Measurements from ENCODE around the gene FTCDNL1.
A peak's percentile ranks its signal among the peaks of the same experiment; 100 is the strongest.

The FTCDNL1 gene

DNA sequence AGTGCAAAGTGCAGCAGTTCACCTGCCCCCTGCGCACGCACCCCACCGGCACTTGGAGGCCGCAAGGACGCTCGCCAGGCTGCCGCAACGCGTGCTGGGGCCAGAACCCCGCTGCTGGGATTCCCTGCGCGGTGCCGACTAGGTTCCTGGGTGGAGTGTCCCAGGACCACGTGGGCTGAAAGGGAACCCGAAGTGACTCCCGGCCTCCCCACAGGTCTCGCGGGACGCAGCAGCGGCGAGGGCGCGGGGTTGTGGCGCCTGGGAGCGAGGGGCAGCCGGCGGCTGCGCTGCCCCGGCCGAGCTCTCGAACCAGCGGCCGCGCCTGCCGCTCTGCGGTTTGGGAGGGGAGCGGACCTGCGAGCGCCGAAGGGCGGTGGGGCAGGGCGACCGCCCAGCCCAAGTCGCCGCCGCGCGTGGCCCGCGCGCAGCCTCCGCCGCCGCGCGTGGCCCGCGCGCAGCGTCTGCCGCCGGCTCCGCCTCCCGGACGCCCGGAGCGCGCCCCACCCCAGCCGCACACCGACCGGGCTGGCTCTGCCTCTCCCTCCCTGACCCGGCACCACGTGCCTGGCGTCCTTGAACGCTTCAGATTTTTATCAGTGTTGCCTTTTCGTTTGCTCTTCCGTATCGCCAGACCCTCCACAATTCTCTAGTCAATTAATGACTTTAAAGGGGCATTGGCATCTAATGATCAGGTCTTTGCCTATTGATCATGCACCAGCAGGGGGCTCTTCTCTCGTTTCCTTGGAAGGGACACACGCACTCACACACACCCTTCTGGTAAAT, at the start of gene FTCDNL1:
FTCDNL1 (minus strand) TSS at position 475 of the 783 bp plus-strand sequence. CDS start 2,230 bp downstream, outside the sequence.
- DNase-seq = peak; percentile 74

DNA sequence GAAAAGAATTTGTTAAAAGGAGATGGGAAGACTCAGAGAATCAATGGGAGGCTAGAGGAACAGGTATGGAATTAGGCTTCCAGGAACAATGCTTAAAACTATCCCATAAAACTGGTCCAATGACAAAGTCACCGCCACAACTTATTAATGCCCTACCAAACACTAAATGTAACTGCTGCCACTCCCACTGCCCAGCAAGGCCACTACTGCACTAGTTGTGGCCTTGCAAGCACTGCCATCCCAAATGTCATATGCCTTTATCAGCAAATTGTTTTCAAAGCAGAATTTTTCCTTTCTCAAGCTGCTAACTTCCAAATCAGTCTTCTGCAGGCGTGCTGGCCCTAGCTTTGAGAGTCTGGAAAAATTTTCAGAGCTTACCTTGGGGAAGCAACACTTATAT, 45.6 kb upstream of the FTCDNL1 start:
- no peak for DNase-seq

- no peak for DNase-seq
Observed at GRCh38 chr2:199895406-199895805, 44.4 kb upstream of the FTCDNL1 start.

DNA sequence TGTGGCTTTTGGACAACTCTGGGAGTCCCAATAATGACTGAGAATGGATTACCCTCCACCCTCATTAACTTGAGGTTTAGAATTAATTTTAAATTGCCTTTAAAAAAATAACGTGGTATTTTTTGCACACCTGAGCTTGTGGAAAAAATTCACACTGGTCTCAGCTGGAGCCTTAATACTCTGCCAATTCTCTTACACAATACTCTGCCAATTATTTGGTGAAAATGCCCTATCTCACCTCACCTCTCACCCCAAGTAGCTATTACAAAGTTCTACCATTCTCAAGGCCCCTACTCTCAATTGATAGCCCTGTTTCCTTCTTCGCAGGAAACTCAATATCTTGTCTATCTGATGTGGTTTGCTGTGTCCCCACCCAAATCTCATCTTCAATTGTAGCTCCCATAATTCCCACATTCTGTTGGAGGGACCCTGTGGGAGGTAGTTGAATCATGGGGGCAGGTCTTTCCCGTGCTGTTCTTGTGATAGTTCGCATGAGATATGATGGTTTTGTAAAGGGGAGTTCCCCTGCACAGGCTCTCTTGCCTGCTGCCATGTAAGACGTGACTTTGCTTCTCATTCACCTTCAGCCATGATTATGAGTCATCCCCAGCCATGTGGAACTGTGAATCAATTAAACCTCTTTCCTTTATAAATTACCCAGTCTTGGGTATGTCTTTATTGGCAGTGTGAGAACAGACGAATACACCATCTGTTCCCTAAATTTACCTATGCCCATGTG, 32.7 kb upstream of the FTCDNL1 start:
- no peak for DNase-seq

DNA sequence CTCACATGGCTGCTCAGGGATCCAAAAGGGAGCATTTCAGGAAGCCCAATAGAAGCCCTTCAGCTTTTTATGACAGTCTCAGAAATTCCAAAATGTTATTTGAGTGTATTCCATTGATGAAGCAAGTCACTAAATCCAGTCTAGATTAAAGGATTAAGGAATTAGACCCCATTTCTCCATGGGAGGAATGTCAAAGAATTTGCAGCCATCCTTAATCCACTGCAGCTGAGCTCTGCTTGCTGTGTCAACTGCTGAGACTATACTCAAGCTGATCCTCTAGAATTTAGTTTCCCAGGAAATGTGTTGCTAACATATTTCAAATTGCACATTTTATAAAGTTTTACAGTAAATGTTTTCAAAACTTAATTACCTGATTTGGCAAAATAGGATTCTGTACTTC, 31.7 kb upstream of the FTCDNL1 start:
- no peak for DNase-seq

DNA sequence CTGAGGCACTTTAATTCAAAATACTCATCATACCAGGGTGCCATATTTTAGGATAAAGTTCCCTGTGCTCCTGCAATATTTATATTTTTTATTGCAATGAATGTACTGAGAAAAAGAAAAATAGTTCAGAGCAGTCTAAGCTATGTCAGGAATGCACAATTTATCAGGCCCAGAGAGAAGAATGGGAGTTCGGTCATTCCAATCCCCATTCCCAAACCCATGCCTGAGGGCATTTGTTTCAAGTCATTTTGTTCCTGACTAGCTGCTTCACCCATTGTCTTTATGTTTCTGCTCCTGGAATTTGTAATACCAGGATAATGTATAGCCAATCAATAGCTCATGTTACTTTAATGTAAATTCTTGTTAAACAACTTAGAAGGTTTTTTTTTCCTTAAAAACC, 24.4 kb upstream of the FTCDNL1 start:
- DNase-seq = no peak

DNA sequence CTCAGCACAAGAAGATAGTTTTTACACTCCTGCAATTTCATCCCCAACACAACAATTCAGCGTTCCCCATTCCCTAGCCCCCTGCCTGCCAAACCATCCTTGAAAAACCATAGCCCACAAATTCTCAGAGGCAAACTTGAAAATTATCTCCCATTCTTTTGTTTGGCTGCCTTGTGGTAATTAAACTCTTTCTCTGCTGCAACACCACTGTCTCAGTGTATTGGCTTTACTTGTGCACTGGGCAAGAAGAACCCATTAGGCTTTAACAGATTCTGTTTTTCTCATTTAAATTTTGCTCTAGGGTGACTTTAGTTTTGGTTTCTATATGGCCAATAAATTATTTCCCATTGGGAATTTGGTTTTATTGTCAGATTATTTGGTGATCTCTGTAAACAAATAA, 23.2 kb upstream of the FTCDNL1 start:
- no peak for DNase-seq

DNA sequence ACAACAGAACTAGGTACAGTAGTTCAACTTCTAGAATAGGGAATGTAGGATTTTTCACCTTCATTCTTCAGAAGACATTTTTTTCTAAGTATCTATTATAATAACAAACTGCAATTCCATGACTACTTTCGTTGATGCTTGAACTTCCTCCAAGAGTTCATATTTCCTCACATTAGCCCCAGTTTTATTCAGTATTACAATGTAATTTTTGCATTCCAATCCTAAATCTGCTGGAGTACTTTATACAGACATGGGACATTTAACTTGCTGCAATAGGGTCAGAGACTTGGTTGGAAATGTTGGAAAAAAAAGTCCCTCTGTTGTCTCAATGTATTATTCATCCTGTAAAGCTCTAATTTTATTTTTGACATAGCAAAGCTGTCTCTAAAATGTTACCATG, 19.6 kb upstream of the FTCDNL1 start:
- DNase-seq = no peak

DNA sequence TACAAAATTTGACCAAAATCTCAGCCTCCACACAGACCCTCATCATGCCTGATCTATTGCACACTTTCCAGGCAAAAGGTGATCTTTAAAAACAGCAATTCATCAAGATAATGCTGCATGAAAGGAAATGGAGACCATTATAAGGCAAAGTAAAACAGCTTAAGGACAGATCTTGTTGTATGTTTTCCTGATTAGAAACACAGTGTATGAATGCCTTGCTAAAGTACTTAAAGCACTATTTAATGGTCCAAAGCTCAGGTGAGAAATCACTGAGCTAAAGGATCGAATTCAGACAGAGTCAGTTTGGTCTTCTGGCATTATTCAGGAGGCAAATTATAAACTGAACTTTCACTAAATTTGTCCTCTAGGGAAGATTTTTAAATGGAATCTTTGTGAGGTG, 18.7 kb upstream of the FTCDNL1 start:
- DNase-seq = no peak

DNA sequence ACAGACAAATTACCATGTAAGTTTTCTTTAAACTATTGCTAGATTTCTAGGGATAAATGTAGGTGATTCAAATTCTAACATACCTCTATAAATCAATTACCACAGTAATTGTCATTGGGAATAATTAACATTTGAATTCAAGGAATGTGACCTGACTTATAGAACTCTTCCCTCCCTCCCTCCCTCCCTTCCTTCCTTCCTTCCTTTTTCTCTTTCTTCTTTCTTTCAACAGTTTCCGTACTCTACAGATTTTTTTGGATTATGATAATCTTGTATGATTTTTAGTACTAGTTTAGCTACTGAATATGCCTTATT, 18.2 kb upstream of the FTCDNL1 start:
- DNase-seq = no peak

GRCh38 chr2:199868431-199869226, 17.6 kb upstream of the FTCDNL1 start:
- no peak for DNase-seq

DNA sequence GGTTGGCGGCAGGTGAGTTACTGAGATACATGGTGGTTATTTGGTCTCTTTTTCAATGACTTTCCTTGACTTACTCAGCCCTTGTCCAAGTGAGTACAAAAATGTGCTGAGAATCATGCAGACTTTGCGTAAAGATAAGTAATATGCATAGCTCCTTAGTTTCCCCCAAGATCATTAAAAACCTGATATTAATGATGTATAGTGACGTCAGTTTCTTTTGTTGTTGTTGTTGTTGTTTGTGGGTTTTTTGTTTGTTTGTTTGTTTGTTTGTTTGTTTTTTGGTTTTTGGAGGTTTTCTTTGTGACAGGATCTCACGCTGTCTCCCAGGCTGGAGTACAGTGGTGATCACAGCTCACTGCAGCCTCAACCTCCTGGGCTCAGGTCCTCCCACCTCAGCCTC, 14.9 kb upstream of the FTCDNL1 start:
- no peak for DNase-seq

DNA sequence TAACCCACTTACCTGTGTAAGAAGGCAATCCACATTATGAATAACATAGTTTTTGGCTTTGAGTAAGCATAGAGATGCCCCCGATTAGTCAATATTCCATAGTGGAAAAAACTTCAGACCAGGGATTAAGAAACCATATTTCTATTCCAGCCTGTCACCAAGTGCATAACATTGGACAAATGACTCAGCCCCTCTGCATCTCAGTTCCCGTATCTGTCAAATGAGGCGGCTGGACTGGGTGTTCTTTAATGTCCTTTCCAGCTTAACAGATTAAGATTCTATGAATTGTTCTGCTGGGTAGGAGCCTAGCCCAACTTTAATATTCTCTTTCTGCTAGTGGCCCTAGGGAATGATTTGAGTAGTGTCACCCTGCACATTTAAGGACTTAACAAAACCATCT, 11.8 kb upstream of the FTCDNL1 start:
- DNase-seq = no peak

GRCh38 chr2:199861132-199861774, 10.3 kb upstream of the FTCDNL1 start:
- DNase-seq = no peak

DNA sequence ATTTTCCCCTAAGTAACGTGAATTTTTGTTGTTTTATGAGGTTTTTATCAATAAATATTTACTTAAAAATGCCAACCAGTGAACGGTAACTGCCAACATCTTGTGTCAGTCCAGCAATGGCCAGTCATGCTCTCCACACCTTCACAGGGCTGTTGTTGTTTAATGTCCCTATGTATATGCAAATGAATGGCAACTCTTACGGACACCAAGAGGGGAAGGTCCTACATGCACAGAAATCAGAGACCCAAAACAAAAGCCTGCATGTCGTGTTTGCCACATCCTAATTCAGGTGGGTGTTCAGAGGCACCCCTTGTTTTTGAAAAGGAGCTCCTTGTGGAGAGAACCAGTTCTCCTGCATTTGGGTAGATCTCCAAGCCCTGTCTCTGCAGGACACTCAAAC, 4.8 kb upstream of the FTCDNL1 start:
- DNase-seq = no peak

DNA sequence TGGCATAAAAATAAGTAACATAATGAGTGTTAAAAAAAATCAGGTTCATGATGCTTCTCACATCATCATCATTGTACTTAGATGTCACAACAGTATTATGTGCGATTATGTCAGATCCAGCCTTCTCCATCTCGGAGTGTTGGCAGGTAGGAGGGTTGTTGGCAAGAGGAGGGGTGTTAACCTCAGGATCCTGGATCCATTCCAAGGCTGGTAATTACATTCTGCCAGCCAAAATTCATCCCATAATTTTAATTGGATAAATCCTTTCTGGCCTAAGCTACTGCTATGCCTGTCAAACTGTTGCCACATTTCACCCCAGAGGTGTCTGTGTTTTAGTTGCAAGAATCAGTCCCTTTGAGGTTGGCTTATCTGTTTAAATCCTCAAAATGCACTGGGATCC, 891 bp upstream of the FTCDNL1 start:
- DNase-seq = no peak

DNA sequence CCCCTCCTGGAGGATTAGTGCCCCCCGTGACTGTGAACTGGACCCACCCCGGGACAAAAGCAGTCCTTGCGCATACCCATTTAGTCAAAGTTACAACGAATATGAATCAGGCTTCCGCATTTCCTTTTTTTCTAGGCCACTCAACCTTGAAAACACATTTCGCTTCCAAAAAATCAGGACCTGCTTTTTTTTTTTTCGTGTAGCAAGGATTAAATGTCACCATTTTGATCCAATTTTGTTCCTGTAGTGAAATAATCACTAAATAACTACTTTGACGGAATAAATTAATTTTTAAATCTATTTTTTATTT, 464 bp upstream of the FTCDNL1 start:
- no peak for DNase-seq

- DNase-seq = no peak
Observed at GRCh38 chr2:199850218-199850717, 724 bp downstream of the FTCDNL1 start.

- DNase-seq = no peak
Observed at GRCh38 chr2:199848389-199849130, 2.4 kb downstream of the FTCDNL1 start.

- no peak for DNase-seq
Observed at GRCh38 chr2:199847181-199847864, 3.7 kb downstream of the FTCDNL1 start.

DNA sequence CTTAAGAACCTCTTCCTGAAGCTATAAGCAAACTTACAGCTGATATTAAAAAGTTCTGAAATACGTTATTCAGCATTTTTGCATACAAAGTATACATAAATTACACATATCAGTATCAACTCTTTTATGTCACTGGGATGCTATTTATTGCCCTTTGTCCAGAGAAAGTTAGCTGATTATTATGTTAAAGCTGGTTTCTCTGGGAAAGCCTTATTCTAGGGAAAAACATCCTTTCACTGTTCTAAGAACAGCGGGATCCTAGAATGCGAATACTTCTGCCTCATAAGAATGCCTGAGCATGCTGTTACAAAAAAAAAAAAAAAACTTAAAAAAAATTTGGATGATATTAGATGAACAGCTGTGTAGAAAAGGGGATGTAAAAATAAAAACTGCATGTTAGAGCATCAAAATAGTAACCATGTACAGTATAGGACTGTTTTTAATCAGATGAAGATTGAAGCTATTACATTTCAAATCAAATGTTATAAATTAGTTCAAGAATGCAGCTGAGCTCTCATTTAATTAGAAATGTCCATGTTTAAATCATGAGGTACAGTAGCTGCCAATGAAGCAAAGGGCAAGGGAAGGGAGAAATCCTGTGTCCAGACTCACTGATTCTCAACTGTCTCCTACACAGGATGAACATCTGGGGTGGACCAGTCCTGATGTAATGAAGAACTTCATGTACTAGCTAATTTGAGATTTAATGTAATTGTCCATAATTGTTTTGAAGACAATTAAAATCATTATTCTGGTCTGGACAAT, 8.2 kb downstream of the FTCDNL1 start:
- no peak for DNase-seq

Data from right hindlimb (tissue), 1 donor.